GM12864 (cell line): ENCODE data around the gene RBMS3.
"Not testable (repeated sequence)": the region's sequence is repeated elsewhere in the genome, so short reads cannot be mapped to it uniquely, and the experiment has no call there.

Experiments used
- DNase-seq: peaks from one replicate; pipeline ENCODE4 v3.0.0-alpha.2; 2011; ENCODE audit warnings: low read depth
- H3K4me3 ChIP-seq: 2 replicates; pipeline ENCODE4 v1.5.1; 2011; ENCODE audit warnings: mild to moderate bottlenecking, low read depth, low read length, control low read depth
- TF ChIP-seq, protein P1 (sequence below): IDR thresholded peaks from 2 replicates; pipeline ENCODE4 v1.5.1; 2011; ENCODE audit warnings: low read depth, mild to moderate bottlenecking, moderate library complexity, low read length, control low read depth, inconsistent platforms; ENCODE audit errors: missing control alignments

Gene RBMS3

DNA sequence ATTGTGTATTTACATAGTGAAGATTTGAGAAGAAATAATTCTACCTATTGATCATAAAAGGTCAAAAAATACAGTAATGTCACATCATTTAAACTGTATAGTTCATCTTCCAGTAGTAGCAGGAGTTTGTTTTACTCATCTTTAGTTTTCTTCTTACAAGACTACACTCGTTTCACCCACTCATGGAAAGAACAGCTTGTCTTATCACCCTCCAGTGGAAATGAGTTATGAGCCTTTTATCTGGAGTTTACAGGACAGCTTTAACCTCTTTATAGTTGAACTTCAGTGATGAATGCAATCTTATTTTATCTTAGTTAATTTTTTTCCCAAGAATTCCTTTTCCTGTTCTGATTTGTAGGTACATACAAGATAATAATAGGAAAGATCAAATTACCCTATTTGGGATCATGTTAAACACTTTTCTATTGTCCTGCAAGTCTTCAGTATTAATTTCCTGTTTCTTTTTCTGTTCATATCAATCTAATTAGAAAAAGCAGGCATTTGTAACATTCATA, 36.8 kb downstream of the RBMS3 start:
- TF ChIP-seq, protein P1, sequence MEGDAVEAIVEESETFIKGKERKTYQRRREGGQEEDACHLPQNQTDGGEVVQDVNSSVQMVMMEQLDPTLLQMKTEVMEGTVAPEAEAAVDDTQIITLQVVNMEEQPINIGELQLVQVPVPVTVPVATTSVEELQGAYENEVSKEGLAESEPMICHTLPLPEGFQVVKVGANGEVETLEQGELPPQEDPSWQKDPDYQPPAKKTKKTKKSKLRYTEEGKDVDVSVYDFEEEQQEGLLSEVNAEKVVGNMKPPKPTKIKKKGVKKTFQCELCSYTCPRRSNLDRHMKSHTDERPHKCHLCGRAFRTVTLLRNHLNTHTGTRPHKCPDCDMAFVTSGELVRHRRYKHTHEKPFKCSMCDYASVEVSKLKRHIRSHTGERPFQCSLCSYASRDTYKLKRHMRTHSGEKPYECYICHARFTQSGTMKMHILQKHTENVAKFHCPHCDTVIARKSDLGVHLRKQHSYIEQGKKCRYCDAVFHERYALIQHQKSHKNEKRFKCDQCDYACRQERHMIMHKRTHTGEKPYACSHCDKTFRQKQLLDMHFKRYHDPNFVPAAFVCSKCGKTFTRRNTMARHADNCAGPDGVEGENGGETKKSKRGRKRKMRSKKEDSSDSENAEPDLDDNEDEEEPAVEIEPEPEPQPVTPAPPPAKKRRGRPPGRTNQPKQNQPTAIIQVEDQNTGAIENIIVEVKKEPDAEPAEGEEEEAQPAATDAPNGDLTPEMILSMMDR, result no peak
- DNase-seq, result no peak
- no peak overlapping the region for H3K4me3 ChIP-seq

DNA sequence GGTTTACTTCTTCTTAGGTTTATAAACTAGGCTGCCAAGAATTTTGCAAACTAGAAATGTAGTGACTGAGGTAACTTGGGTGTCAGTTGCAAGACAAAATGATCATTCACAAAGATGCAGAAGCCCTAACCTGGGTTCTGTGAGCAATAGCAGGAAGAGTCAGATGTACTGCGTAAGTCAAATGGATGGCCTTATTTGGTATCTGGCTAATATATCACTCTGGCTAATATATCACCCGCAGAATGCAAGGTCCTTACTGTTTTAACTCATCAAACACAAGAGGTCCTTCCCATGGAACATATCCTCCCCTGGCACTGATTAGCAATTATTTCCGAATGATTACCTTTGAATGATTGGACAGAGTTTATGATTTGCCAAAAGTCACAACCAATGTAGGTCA, 37.4 kb downstream of the RBMS3 start:
- no peak overlapping the region for H3K4me3 ChIP-seq
- TF ChIP-seq, protein P1, result no peak
- DNase-seq, result no peak

DNA sequence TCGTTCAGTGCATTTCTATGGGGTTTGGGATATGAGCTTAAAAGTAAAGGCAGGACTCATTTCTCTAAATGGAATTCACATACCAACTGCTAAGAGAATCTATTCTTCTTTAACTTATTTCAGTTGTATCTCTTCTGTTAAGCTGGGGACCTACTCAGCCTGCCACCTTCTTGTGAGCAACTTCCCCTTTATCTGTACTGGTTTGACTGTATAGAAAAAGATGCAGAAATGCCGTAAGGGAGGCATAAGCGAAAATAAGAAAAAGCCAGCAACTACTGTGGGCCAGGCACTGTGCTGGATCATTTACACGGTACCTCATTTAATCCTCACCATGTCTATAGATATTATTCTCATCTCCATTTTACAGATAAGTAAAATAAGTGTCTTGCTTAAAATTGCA, 38.4 kb downstream of the RBMS3 start:
- peak; percentile 49 for DNase-seq
- TF ChIP-seq, protein P1, result no peak
- no peak overlapping the region for H3K4me3 ChIP-seq

DNA sequence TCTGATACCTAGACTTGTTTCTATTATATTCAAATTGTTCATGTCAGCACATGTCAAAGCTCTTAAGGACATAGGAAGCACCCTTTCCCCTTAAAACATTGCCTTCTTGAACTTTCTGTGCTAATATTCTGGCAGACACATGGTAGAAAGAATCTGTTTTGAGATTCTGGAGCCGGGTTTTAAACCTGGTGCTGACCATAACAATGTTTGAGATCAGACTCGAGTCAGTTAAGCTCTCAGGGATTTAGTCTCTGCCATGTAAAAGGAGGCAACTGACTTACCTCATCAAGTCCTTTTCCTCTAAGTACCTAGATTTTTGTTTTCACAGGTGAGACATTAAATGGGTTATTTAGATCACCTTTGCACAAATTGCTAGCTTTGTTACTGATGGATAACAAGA, 38.9 kb downstream of the RBMS3 start:
- TF ChIP-seq, protein P1, result no peak
- DNase-seq, result no peak
- H3K4me3 ChIP-seq, result no peak overlapping the region; the same call in 1 of the 2 replicates

DNA sequence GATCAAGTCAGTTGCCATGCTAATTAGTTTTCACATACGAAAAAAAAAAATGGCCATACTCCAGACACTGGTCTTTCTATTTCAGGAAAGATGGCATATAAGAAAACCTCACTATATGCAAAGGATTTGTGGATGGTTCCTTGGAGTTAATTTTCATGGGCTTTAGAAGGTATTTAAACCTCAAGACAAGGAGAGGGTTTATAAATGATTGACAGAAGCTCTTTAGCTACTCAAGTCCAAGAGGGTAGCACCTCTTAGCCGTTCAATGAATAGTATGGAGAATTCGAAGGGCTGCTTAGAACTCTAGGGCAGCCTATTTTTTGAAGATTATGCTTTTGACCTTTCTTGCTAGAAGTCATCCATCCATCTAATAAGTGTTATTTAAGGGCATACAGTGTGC, 41.7 kb downstream of the RBMS3 start:
- no peak for DNase-seq
- TF ChIP-seq, protein P1, result no peak
- no peak overlapping the region for H3K4me3 ChIP-seq

DNA sequence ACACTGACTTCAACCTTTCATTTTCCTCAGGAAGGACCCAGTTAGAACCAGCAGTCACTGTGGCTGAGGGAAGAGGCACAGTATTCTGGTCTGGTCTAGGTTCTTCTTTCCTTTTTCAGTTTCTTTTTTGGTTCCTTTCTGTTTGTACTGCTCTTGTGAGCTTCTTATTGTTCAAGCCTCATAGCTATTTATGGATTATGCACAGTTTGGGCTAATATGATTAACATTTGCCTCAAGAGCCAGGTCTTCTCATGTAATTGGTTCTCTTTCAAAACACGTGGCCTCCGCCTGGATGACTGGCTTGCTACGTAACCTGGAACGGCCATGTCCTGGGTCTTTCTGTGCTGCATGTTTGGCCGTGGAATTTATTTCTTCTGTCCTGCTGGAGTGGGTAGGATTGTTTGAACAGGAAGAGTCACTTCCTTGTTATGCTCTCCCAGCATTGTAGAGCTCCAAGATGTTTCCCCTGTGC, 43.3 kb downstream of the RBMS3 start:
- TF ChIP-seq, protein P1, result no peak
- H3K4me3 ChIP-seq, result no peak overlapping the region

DNA sequence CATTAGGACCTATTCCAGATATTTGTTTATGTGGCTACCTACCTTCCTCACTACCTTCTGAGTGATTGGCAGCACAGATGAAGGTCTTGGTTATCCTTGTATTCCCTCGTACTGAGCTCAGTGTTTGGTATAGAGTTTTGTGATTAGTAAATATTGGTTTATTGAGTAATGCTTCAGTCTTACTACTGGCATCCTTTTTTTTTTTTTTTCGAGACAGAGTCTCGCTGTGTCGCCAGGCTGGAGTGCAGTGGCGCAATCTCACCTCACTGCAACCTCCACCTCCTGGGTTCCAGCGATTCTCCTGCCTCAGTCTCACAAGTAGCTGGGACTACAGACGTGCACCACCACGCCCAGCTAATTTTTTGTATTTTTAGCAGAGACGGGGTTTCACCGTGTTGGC, 45.7 kb downstream of the RBMS3 start:
- H3K4me3 ChIP-seq, DNase-seq: not testable (repeated sequence)

More for the DNA sequence above, 43.3 kb downstream of the RBMS3 start:
- DNase-seq, result peak; percentile 58
